ENCODE data around the gene ACSBG1. TPM values are rescaled to one million over a fixed set of nuclear protein-coding genes. Genes with fewer than 3 reads are reported as not detected.

The ACSBG1 gene, protein sequence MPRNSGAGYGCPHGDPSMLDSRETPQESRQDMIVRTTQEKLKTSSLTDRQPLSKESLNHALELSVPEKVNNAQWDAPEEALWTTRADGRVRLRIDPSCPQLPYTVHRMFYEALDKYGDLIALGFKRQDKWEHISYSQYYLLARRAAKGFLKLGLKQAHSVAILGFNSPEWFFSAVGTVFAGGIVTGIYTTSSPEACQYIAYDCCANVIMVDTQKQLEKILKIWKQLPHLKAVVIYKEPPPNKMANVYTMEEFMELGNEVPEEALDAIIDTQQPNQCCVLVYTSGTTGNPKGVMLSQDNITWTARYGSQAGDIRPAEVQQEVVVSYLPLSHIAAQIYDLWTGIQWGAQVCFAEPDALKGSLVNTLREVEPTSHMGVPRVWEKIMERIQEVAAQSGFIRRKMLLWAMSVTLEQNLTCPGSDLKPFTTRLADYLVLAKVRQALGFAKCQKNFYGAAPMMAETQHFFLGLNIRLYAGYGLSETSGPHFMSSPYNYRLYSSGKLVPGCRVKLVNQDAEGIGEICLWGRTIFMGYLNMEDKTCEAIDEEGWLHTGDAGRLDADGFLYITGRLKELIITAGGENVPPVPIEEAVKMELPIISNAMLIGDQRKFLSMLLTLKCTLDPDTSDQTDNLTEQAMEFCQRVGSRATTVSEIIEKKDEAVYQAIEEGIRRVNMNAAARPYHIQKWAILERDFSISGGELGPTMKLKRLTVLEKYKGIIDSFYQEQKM
- total RNA-seq (ENCODE audit: low replicate concordance), result under 0.01 TPM in 1 of 2 replicates, not detected in the other

DNA sequence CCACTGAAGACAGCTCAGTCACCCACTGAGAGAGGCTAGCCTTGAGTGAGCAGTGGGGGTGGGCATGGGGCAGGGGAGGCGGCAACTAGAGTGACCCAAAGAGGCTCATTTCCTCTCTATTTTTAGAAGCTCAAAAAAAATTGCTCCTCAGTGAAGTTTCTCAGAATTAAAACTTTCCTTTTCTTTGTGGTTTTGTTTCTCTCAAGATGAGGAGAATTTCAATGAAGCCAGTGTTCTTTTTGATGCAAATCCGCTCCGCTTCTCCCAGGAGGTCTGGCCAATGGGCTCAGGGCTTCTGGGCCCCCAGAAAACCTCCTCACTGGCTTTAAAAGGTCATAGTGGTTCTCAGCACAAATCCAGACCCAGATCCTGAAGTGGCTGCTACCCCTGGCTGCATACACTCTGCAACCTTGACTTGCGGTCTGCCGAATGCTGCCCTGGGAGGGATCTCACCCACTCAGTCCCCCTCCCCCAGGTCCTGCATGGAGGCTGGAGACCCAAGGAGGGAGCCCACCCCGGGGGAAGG lies at the start of gene ACSBG1:
Gene ACSBG1, minus strand, starts transcription at position 51 of the 526 bp plus-strand sequence. CDS start 64 bp downstream, outside the sequence.

DNA sequence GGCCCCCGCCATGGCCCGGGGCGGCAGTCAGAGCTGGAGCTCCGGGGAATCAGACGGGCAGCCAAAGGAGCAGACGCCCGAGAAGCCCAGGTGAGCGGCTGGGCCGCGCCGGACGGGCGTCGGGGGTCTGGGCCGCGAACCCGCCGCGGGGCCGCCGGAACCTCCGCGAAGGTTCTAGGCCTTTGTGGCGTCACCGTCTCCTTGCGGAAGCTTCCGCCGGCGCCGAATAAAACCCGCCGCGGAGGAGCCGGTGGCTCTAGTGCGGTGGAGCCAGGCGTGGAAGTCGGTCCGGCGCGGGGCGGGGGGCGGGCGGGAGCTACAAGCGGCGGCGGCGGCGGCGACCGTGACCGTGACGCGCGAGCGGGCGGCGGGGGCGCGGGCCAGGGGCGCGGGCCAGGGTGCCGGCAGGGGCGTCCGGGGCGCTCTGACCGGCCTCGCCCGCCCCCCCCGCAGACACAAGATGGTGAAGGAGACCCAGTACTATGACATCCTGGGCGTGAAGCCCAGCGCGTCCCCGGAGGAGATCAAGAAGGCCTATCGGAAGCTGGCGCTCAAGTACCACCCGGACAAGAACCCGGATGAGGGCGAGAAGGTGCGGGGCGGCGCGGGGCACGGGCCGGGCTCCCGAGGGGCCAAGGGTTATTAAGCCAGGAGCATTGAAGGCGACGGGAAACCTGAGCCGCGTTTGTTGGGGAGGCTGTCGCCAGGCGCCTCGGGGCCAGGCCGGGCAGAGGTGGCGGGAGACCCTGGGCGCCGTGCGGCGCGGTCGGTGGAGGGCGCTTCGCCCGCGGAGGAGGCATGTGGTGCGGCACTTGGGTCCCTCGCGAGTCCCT lies 30.2 kb upstream of the ACSBG1 start, which contains the start of gene DNAJA4:
Gene DNAJA4, plus strand, starts transcription at position 259 of the 833 bp plus-strand sequence. Its CDS starts 202 bp downstream, at position 461.

DNA sequence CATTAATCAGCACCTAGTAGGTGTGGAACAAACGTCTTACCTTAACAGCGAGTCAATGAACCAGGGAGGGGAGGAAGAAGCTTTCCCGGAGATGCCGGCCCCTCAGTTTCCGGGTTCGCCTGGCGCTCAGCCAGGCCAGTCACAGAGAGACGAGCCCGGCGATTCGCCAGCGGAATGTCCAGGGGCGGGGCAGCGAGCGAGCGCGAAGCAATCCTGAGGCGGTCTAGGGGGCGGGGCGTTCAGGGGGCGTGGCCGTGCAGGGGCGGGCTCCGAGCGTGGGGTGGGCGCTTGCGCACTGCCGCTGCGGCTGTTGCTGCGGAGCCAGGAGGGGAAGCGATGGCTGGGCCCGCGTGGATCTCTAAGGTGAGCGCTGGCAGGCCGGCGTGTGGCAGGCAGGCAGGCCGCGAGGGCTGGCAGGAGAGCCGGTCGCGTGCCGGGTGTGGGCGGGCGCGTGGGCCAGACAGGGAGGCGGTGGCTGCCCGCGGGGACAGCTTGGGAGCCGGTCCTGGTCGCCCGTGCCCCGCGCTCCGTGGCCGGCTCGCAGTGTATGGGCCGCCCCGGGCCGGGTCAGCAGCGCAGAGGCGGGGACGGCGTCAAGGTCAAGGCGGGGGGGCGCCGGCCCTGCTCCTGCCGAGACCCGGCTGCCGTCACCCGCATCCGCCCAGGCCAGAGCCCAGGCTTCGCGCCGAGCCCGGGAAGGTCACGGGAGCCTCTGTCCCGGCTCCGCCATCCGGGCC lies 85.1 kb downstream of the ACSBG1 start, which contains the start of gene IDH3A:
Gene IDH3A, plus strand, starts transcription at position 295 of the 737 bp plus-strand sequence. Its CDS starts 42 bp downstream, at position 337.

DNA sequence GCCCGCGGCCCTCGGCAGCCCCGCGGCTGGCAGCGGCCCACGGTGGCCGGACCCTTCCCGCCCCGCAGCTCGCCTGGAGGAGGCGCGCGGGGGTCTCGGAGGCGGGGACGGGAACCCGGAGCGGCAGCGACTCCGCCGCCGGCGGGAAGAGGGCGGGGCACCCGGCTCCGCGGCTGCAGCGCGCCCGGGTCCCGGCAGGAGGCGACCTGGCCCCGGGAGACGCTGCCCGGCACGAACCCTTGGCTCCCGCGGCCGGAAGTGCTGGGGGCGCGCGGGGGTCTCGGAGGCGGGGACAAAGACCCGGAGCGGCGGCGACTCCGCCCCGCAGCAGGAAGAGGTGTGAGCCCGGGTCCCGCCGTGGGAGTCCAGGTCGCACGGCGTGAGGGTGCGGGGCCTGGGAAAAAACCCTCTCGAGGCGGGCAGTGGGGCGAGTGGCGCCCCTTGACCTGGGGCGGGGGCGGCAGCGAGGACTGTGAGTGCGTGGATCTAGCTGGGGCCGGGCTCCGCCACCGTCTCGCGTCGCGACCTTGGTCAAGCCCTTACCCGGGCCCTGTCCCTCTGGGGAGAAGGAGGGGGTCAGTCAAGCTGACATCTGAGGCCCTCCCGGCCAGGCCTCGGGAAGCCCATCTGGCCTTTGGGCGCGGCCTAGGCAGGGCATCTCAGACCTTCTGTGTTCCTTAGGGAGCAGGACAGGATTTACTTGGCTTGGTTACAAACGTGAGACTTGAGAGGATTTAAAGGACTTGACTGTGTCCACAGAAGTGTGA lies 102.9 kb downstream of the ACSBG1 start, which contains the start of gene CIB2:
Gene CIB2, minus strand, starts transcription at position 151 of the 767 bp plus-strand sequence. CDS start 230 bp downstream, outside the sequence.

Other genes starting within 250 kb of the ACSBG1 start
- gene TBC1D2B, start 156.9 kb downstream of the ACSBG1 start, total RNA-seq (ENCODE audit: low replicate concordance), result 40.8 and 56.2 TPM in 2 replicates
- gene SH2D7, start 142.0 kb downstream of the ACSBG1 start, total RNA-seq (ENCODE audit: low replicate concordance), result not detected in 2 replicates
- gene CIB2, start 103.1 kb downstream of the ACSBG1 start, total RNA-seq (ENCODE audit: low replicate concordance), result 1.4 and 3.2 TPM in 2 replicates
- 20.8 and 33.9 TPM in 2 replicates for gene IDH3A, start 85.2 kb downstream of the ACSBG1 start, total RNA-seq (ENCODE audit: low replicate concordance)
- 0.75 and 3.2 TPM in 2 replicates for gene DNAJA4, start 30.0 kb upstream of the ACSBG1 start, total RNA-seq (ENCODE audit: low replicate concordance)
- 69.5 and 94.6 TPM in 2 replicates for gene SKIC8, start 65.0 kb upstream of the ACSBG1 start, total RNA-seq (ENCODE audit: low replicate concordance)
- not detected in 2 replicates for gene CRABP1, start 105.8 kb upstream of the ACSBG1 start, total RNA-seq (ENCODE audit: low replicate concordance)
- gene IREB2, start 203.7 kb upstream of the ACSBG1 start, total RNA-seq (ENCODE audit: low replicate concordance), result 13.3 and 15.9 TPM in 2 replicates

Data from smooth muscle cell of the coronary artery (primary cell).